OCI-LY7 (cell line): ENCODE results near the gene FOXL1. TPM values are rescaled to one million over a fixed set of nuclear protein-coding genes. Genes with fewer than 3 reads are reported as not detected.

Experiments
- BruUV-seq: library from RNA; stranded (reverse); fragments of 400-500 nt; replicated peaks from 2 replicates; lab custom pipeline; 2021; lab: Mats Ljungman, UMichigan
- CTCF ChIA-PET: fragments of 300-600 bp; sonication (Branson Sonifier 250); formaldehyde crosslinking; loops from one replicate; lab custom pipeline; 2022; ENCODE audit warnings: antibody characterized with exemption; ENCODE audit not compliant: unreplicated experiment; lab: Charles Lee
- POLR2A ChIA-PET: fragments of 300-600 bp; sonication (Branson Sonifier 250); formaldehyde crosslinking; loops from one replicate; lab custom pipeline; 2022; ENCODE audit warnings: antibody characterized with exemption; lab: Charles Lee
- DNase-seq: peaks from one replicate; pipeline ENCODE4 v3.0.0-alpha.2; 2015; ENCODE audit warnings: low spot score
- H2AFZ ChIP-seq: fragments of 200-600 bp; sonication (generic), shearing (Covaris generic); 2 replicates; pipeline ENCODE4 v1.6.1; 2014; ENCODE audit warnings: mild to moderate bottlenecking, antibody characterized with exemption, low read length, moderate library complexity
- H3K27ac ChIP-seq: fragments of 200-600 bp; sonication (generic); 2 replicates; pipeline ENCODE4 v1.5.1; 2014; ENCODE audit warnings: mixed run types, low read depth, mild to moderate bottlenecking, moderate library complexity, low read length, inconsistent platforms; ENCODE audit not compliant: poor library complexity, severe bottlenecking
- H3K36me3 ChIP-seq: fragments of 200-600 bp; sonication (generic); 2 replicates; pipeline ENCODE4 v1.6.1; 2014; ENCODE audit warnings: mild to moderate bottlenecking, antibody characterized with exemption, low read length, moderate library complexity, mixed read lengths; ENCODE audit not compliant: insufficient read depth
- H3K4me1 ChIP-seq: fragments of 200-600 bp; sonication (generic); 2 replicates; pipeline ENCODE4 v1.5.1; 2014; ENCODE audit warnings: mild to moderate bottlenecking, low read length; ENCODE audit not compliant: insufficient read depth, poor library complexity, severe bottlenecking
- H3K4me2 ChIP-seq: fragments of 200-600 bp; sonication (generic); 2 replicates; pipeline ENCODE4 v1.6.1; 2014; ENCODE audit warnings: mild to moderate bottlenecking, low read length
- H3K4me3 ChIP-seq: fragments of 200-600 bp; sonication (generic); 2 replicates; pipeline ENCODE4 v1.5.1; 2014; ENCODE audit warnings: mild to moderate bottlenecking, low read depth, low read length; ENCODE audit not compliant: poor library complexity, severe bottlenecking
- H3K79me2 ChIP-seq: fragments of 200-600 bp; sonication (generic); 2 replicates; pipeline ENCODE4 v1.6.1; 2016; ENCODE audit warnings: low read depth, mild to moderate bottlenecking, low read length, moderate library complexity, mixed read lengths; ENCODE audit not compliant: insufficient read depth
- H3K9me2 ChIP-seq: fragments of 200-600 bp; sonication (generic); 2 replicates; pipeline ENCODE4 v1.6.1; 2016; ENCODE audit warnings: mild to moderate bottlenecking, low read length, mixed read lengths; ENCODE audit not compliant: insufficient read depth
- H3K9me3 ChIP-seq: fragments of 200-600 bp; sonication (generic); 2 replicates; pipeline ENCODE4 v1.6.1; 2014; ENCODE audit warnings: mild to moderate bottlenecking, mixed run types, low read length, mixed read lengths
- H4K20me1 ChIP-seq: fragments of 200-600 bp; sonication (generic); 2 replicates; pipeline ENCODE4 v1.6.1; 2014; ENCODE audit warnings: mild to moderate bottlenecking, antibody characterized with exemption, low read length, moderate library complexity, mixed read lengths; ENCODE audit not compliant: insufficient read depth
- CTCF ChIP-seq: fragments of 200-600 bp; sonication (generic); conservative IDR thresholded peaks from 2 replicates; pipeline ENCODE4 v1.5.1; 2014; ENCODE audit warnings: mild to moderate bottlenecking, antibody characterized with exemption, low read length, moderate library complexity, mixed read lengths
- EZH2phosphoT487 ChIP-seq: fragments of 200-600 bp; sonication (generic); IDR thresholded peaks from 2 replicates; pipeline ENCODE4 v1.6.1; 2018; ENCODE audit warnings: low read depth, borderline replicate concordance, mild to moderate bottlenecking, mixed run types, antibody characterized with exemption, low read length, moderate library complexity, mixed read lengths
- intact Hi-C: fragments of 100-400 bp; cut with micrococcal nuclease; formaldehyde crosslinking; loops from one replicate; pipeline ENCODE4 v1.10.0; 2022; ENCODE audit not compliant: unreplicated experiment
- total RNA-seq, 2 experiments: library from RNA; depleted of rRNA in 1 of 2; stranded (reverse); fragments of >200 nt in 1 of 2; shearing (Covaris generic) in 1 of 2; gene quantifications; 2 replicates each; pipeline ENCODE4 v1.2.3, GENCODE V29; 2014 to 2022

The FOXL1 gene
- total RNA-seq, 2 experiments from 2014 or later: 1.7 to 1.8 TPM

- CTCF ChIA-PET: no interaction called here
- intact Hi-C loops: no loop called here
- H3K4me3 ChIP-seq: peak within 1 kb of the TSS; percentile 78
Measured at GRCh38 chr16:86554917-86555703, 23.2 kb upstream of the FOXL1 start, which contains the start of gene MTHFSD. MTHFSD (minus strand) TSS chr16:86555235; CDS start chr16:86555184, 51 bp downstream.

GRCh38 chr16:86555704-86556075 is 22.7 kb upstream of the FOXL1 start:
- H3K9me3 ChIP-seq: no peaks in the 10 kb centered on the region
- no peak for TF ChIP-seq EZH2phosphoT487
- TF ChIP-seq CTCF: no peak
- H3K79me2 ChIP-seq: peaks cover 7% of the 10 kb centered on the region; the same call in 1 of the 2 replicates
- no TSS peak for BruUV-seq
- H3K9me2 ChIP-seq: no peaks in the 10 kb centered on the region
- peak overlapping the region; percentile 78 for H3K4me3 ChIP-seq
- no peak for DNase-seq
- no peaks in the 10 kb centered on the region for H4K20me1 ChIP-seq
- H3K27ac ChIP-seq: no peak overlapping the region
- H3K4me2 ChIP-seq: peak overlapping the region; percentile 92
- H2AFZ ChIP-seq: peak overlapping the region; percentile 83
- POLR2A ChIA-PET: no interaction called here
- CTCF ChIA-PET: no interaction called here
- intact Hi-C loops: no loop called here
- H3K36me3 ChIP-seq: peaks cover 9% of the 10 kb centered on the region; the same call in 1 of the 2 replicates
- H3K4me1 ChIP-seq: peaks cover 9% of the 10 kb centered on the region

More at GRCh38 chr16:86554917-86555703, 23.2 kb upstream of the FOXL1 start, which contains the start of gene MTHFSD:
- no TSS peak for BruUV-seq
- no peaks in the 10 kb centered on the region for H3K9me3 ChIP-seq
- no peaks in the 10 kb centered on the region for H4K20me1 ChIP-seq
- H3K36me3 ChIP-seq: peaks cover 9% of the 10 kb centered on the region; the same call in 1 of the 2 replicates
- H3K9me2 ChIP-seq: no peaks in the 10 kb centered on the region
- H3K4me2 ChIP-seq: peak within 1 kb of the TSS; percentile 92
- peak; percentile 92 for DNase-seq
- POLR2A ChIA-PET: interaction anchor here (0.7 kb wide), 1 partner anchor 1534 kb away, joined by 4 read pairs; no protein-coding TSS in a partner anchor
- H2AFZ ChIP-seq: peak within 1 kb of the TSS; percentile 83
- H3K27ac ChIP-seq: peak within 1 kb of the TSS; percentile 38
- no peak for TF ChIP-seq EZH2phosphoT487
- TF ChIP-seq CTCF: no peak
- peaks cover 7% of the 10 kb centered on the region; the same call in 1 of the 2 replicates for H3K79me2 ChIP-seq
- peaks cover 9% of the 10 kb centered on the region for H3K4me1 ChIP-seq

- Histone ChIP-seq H2AFZ (no peak overlapping the region), H3K27ac (no peak overlapping the region), H3K9me3 (no peaks in the 10 kb centered on the region), H3K4me1 (peaks cover 9% of the 10 kb centered on the region), H3K36me3 (peaks cover 9% of the 10 kb centered on the region; the same call in 1 of the 2 replicates), H3K4me2 (no peak overlapping the region), H3K9me2 (no peaks in the 10 kb centered on the region), H4K20me1 (no peaks in the 10 kb centered on the region), H3K4me3 (no peak overlapping the region), H3K79me2 (peaks cover 7% of the 10 kb centered on the region; the same call in 1 of the 2 replicates)
- TF ChIP-seq EZH2phosphoT487 (no peak), CTCF (no peak)
- no TSS peak for BruUV-seq
- CTCF ChIA-PET: no interaction called here
- no peak for DNase-seq
- POLR2A ChIA-PET: no interaction called here
- intact Hi-C loops: no loop called here
Measured at GRCh38 chr16:86556576-86556975, 21.8 kb upstream of the FOXL1 start.
